ENCODE data around the gene VASP.

VASP gene

GRCh38 chr19:45575216-45575615 lies 67.9 kb downstream of the VASP start:
- H3K4me3 ChIP-seq (ENCODE audit: low read depth, low read length): no peak overlapping the region
- no peak for DNase-seq (ENCODE audit: low read depth)
- TF ChIP-seq MYC (IDR thresholded peaks at IDR 0.05; ENCODE audit: low read depth, low read length) (no peak), CTCF (IDR thresholded peaks at IDR 0.05; ENCODE audit: low read depth, low read length) (no peak), MAX (IDR thresholded peaks at IDR 0.05; ENCODE audit: low read depth, low read length) (no peak), POLR2A (IDR thresholded peaks at IDR 0.05; ENCODE audit: extremely low read depth, insufficient read length) (no peak)
